AG04450 (cell line): Measurements from ENCODE around the gene AOAH. TPM values are rescaled to one million over a fixed set of nuclear protein-coding genes. Genes with fewer than 3 reads are reported as not detected.

Source experiments
- CTCF ChIA-PET: fragments of 300-600, 350-600 bp; formaldehyde crosslinking; extraction: SDS; loops from one replicate; lab custom pipeline; 2022; ENCODE audit warnings: antibody characterized with exemption, inconsistent platforms; lab: Charles Lee
- POLR2A ChIA-PET: fragments of 350-600 bp; formaldehyde crosslinking; extraction: SDS; loops from one replicate; lab custom pipeline; 2021; ENCODE audit warnings: antibody characterized with exemption, inconsistent platforms; lab: Yijun Ruan, JAX
- DNase-seq: peaks from one replicate; pipeline ENCODE4 v3.0.0-alpha.2; 2011; ENCODE audit warnings: low read depth, low spot score
- H3K27ac ChIP-seq: one replicate; pipeline ENCODE4 v1.5.1; 2012; ENCODE audit warnings: low read depth, low read length, control low read depth
- H3K27me3 ChIP-seq: one replicate; pipeline ENCODE4 v1.6.0; 2012; ENCODE audit warnings: low read length; ENCODE audit not compliant: control insufficient read depth, insufficient read depth
- H3K4me3 ChIP-seq: 2 replicates; pipeline ENCODE4 v1.5.1; 2011; ENCODE audit warnings: mild to moderate bottlenecking, low read depth, low read length, control low read depth
- H3K9me3 ChIP-seq: 2 replicates; pipeline ENCODE4 v1.5.1; 2012; ENCODE audit warnings: low read length; ENCODE audit not compliant: control insufficient read depth, insufficient read depth
- CTCF ChIP-seq: IDR thresholded peaks from 2 replicates; pipeline ENCODE4 v1.5.1; 2011; ENCODE audit warnings: low read depth, low read length, control low read depth, inconsistent platforms
- polyA plus RNA-seq: library from polyadenylated mRNA; depleted of rRNA; stranded (reverse); fragments of >200 nt; gene quantifications from 2 replicates; pipeline ENCODE4 v1.2.3, GENCODE V29; 2011

The AOAH gene
- polyA plus RNA-seq, 1 experiment, result not detected

GRCh38 chr7:36617408-36617807 lies 106.9 kb downstream of the AOAH start:
- Histone ChIP-seq H3K4me3 (no peak overlapping the region), H3K27me3 (peaks cover 14% of the 10 kb centered on the region), H3K27ac (no peak overlapping the region), H3K9me3 (no peaks in the 10 kb centered on the region)
- no peak for TF ChIP-seq CTCF
- ChIA-PET CTCF (no interaction called here), POLR2A (no interaction called here)
- DNase-seq, result no peak

GRCh38 chr7:36615852-36616540 lies 108.3 kb downstream of the AOAH start:
- ChIA-PET POLR2A (no interaction called here), CTCF (interaction anchor here (0.7 kb wide), 1 partner anchor 1889 kb away, joined by 4 read pairs; no protein-coding TSS in a partner anchor)
- no peak for DNase-seq
- H3K9me3 ChIP-seq, result no peaks in the 10 kb centered on the region
- H3K4me3 ChIP-seq, result no peak overlapping the region
- no peak for TF ChIP-seq CTCF
- peaks cover 14% of the 10 kb centered on the region for H3K27me3 ChIP-seq
- H3K27ac ChIP-seq, result no peak overlapping the region

GRCh38 chr7:36614959-36615358 lies 109.3 kb downstream of the AOAH start:
- no peak for TF ChIP-seq CTCF
- POLR2A ChIA-PET, result no interaction called here

GRCh38 chr7:36613031-36613614 lies 111.2 kb downstream of the AOAH start:
- Histone ChIP-seq H3K4me3 (no peak overlapping the region), H3K27me3 (peaks cover 12% of the 10 kb centered on the region), H3K27ac (no peak overlapping the region), H3K9me3 (no peaks in the 10 kb centered on the region)
- CTCF ChIA-PET, result no interaction called here
- DNase-seq, result no peak
- POLR2A ChIA-PET, result no interaction called here
- no peak for TF ChIP-seq CTCF

More at GRCh38 chr7:36614959-36615358, 109.3 kb downstream of the AOAH start:
- Histone ChIP-seq H3K27ac (no peak overlapping the region), H3K9me3 (no peaks in the 10 kb centered on the region), H3K27me3 (peaks cover 12% of the 10 kb centered on the region), H3K4me3 (no peak overlapping the region)
- CTCF ChIA-PET, result interaction anchor here (0.7 kb wide), 1 partner anchor 1888 kb away, joined by 4 read pairs; no protein-coding TSS in a partner anchor
- no peak for DNase-seq

- Histone ChIP-seq H3K27ac (no peak overlapping the region), H3K9me3 (no peaks in the 10 kb centered on the region), H3K27me3 (peaks cover 9% of the 10 kb centered on the region), H3K4me3 (no peak overlapping the region)
- ChIA-PET CTCF (interaction anchor here (0.5 to 1.0 kb wide), 2 partner anchors 59 to 65 kb away, joined by 4 read pairs; no protein-coding TSS in a partner anchor), POLR2A (no interaction called here)
- no peak for DNase-seq
- TF ChIP-seq CTCF, result no peak
Observed at GRCh38 chr7:36611703-36612102, 112.6 kb downstream of the AOAH start.
